ENCODE results near the gene OR4E1. TPM values are rescaled to one million over a fixed set of nuclear protein-coding genes. Genes with fewer than 3 reads are reported as not detected.

OR4E1 gene
- total and polyA plus RNA-seq, 3 donors from 2014 or later, result 0.16 to 0.47 TPM; not detected in 1

- TF ChIP-seq POLR2A (IDR thresholded peaks at IDR 0.05), result no peak
- Histone ChIP-seq H3K36me3 (ENCODE audit: low read depth, missing control alignments) (no peaks in the 10 kb centered on the region), H3K27ac (no peak overlapping the region), H3K27me3 (no peaks in the 10 kb centered on the region), H3K9me3 (no peaks in the 10 kb centered on the region), H3K4me1 (no peaks in the 10 kb centered on the region), H3K4me3 (no peak overlapping the region)
- 82 to 93% methylated on average over 3 of the region's 3 CpGs for WGBS, 2 donors
- intact Hi-C loops (cut with DNase I; ENCODE audit: low total_unique reads), result no loop called here
- DNase-seq, result no peak
Measured at GRCh38 chr14:21668377-21668776, 5.2 kb downstream of the OR4E1 start.

GRCh38 chr14:21656980-21657379 is 16.6 kb downstream of the OR4E1 start:
- H3K27me3 ChIP-seq, result no peaks in the 10 kb centered on the region
- no peak overlapping the region for H3K4me3 ChIP-seq
- H3K4me1 ChIP-seq, result no peaks in the 10 kb centered on the region
- no peaks in the 10 kb centered on the region for H3K9me3 ChIP-seq
- H3K36me3 ChIP-seq (ENCODE audit: low read depth, missing control alignments), result no peaks in the 10 kb centered on the region
- no peak for DNase-seq
- TF ChIP-seq CTCF (IDR thresholded peaks at IDR 0.05) (no peak), POLR2A (IDR thresholded peaks at IDR 0.05) (no peak)
- no peak overlapping the region for H3K27ac ChIP-seq
- intact Hi-C loops (cut with DNase I; ENCODE audit: low total_unique reads), result no loop called here
- 85 to 95% methylated on average over 1 of the region's 1 CpG for WGBS, 2 donors

GRCh38 chr14:21654215-21654614 is 19.4 kb downstream of the OR4E1 start:
- H3K27ac ChIP-seq, result no peak overlapping the region
- DNase-seq, result no peak
- H3K4me1 ChIP-seq, result no peaks in the 10 kb centered on the region
- H3K27me3 ChIP-seq, result no peaks in the 10 kb centered on the region
- H3K4me3 ChIP-seq, result no peak overlapping the region
- H3K9me3 ChIP-seq, result no peaks in the 10 kb centered on the region
- H3K36me3 ChIP-seq (ENCODE audit: low read depth, missing control alignments), result no peaks in the 10 kb centered on the region
- intact Hi-C loops (cut with DNase I; ENCODE audit: low total_unique reads), result no loop called here
- WGBS, 2 donors, result 94 to 95% methylated on average over 5 of the region's 5 CpGs
- no peak for TF ChIP-seq CTCF (IDR thresholded peaks at IDR 0.05)
- TF ChIP-seq POLR2A (IDR thresholded peaks at IDR 0.05), result no peak

GRCh38 chr14:21653331-21653885 is 20.2 kb downstream of the OR4E1 start, which contains the start of gene OR4E2:
OR4E2 (plus strand) TSS chr14:21653835; CDS start chr14:21665083, 11,248 bp downstream.
- Histone ChIP-seq H3K27me3 (no peaks in the 10 kb centered on the region), H3K4me3 (no peak within 1 kb of the TSS), H3K36me3 (ENCODE audit: low read depth, missing control alignments) (no peaks in the 10 kb centered on the region), H3K4me1 (no peaks in the 10 kb centered on the region), H3K27ac (no peak within 1 kb of the TSS), H3K9me3 (no peaks in the 10 kb centered on the region)
- 84 to 86% methylated on average over 2 of the region's 2 CpGs for WGBS, 2 donors
- no peak for TF ChIP-seq CTCF (IDR thresholded peaks at IDR 0.05)
- no peak for TF ChIP-seq POLR2A (IDR thresholded peaks at IDR 0.05)
- intact Hi-C loops (cut with DNase I; ENCODE audit: low total_unique reads), result no loop called here
- no peak for DNase-seq

GRCh38 chr14:21652209-21652808 is 21.3 kb downstream of the OR4E1 start:
- TF ChIP-seq CTCF (IDR thresholded peaks at IDR 0.05) (no peak), POLR2A (IDR thresholded peaks at IDR 0.05) (no peak)
- H3K4me3 ChIP-seq, result no peak overlapping the region
- WGBS, 2 donors, result 78 to 82% methylated on average over 1 of the region's 1 CpG
- no peaks in the 10 kb centered on the region for H3K36me3 ChIP-seq (ENCODE audit: low read depth, missing control alignments)
- no peaks in the 10 kb centered on the region for H3K27me3 ChIP-seq
- no peak for DNase-seq
- intact Hi-C loops (cut with DNase I; ENCODE audit: low total_unique reads), result no loop called here
- H3K4me1 ChIP-seq, result no peaks in the 10 kb centered on the region
- no peaks in the 10 kb centered on the region for H3K9me3 ChIP-seq
- H3K27ac ChIP-seq, result no peak overlapping the region
